GM23338 (cell line): ENCODE results near the gene COG2.

Experiments used
- CREB1 ChIP-seq: fragments of 250-450 bp; sonication (Bioruptor Pico); IDR thresholded peaks from 2 replicates; pipeline ENCODE4 v1.5.0; 2020; ENCODE audit warnings: low read depth, mild to moderate bottlenecking, moderate library complexity
- CTCF ChIP-seq, 2 experiments: fragments of 200-600 bp in 1 of 2; sonication (generic) in 1 of 2; conservative IDR thresholded peaks; 2 replicates each; pipeline versions ENCODE4 v1.5.1 to v1.6.1; 2016 to 2017; ENCODE audit warnings: antibody characterized with exemption in 2 of 2, low read depth in 2 of 2, mild to moderate bottlenecking in 2 of 2, moderate library complexity in 1 of 2
- EZH2 ChIP-seq: fragments of 200-600 bp; sonication (generic); IDR thresholded peaks from one replicate; pipeline ENCODE4 v1.8.0; 2017; ENCODE audit warnings: antibody characterized with exemption, mild to moderate bottlenecking, low read depth; ENCODE audit not compliant: unreplicated experiment
- POLR2AphosphoS5 ChIP-seq: IDR thresholded peaks from 2 replicates; pipeline ENCODE4 v1.6.1; 2016; ENCODE audit warnings: antibody characterized with exemption, low read depth
- REST ChIP-seq: IDR thresholded peaks from one replicate; pipeline ENCODE4 v1.6.1; 2018; ENCODE audit warnings: antibody characterized with exemption; ENCODE audit not compliant: unreplicated experiment
- TF ChIP-seq, protein P1 (sequence below): IDR thresholded peaks from 2 replicates; pipeline ENCODE4 v1.6.1; 2016; ENCODE audit warnings: antibody characterized with exemption

DNA sequence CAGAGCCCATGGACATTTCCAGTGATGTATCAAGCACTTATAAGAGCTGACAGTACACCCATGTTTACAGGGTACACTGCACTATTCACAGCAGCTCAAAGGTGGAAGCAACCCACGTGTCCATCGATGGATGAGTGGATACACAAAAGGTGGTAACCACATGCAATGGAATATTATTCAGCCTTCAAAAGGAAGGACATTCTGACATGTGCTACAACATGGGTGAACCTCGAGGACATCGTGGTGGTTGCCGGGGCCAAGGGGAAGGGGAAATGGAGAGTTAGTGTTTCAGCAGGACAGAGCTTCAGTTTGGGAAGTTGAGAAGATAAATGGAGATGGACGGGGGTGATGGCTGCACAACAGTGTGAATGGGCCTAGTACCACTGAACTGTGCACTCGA, 62.5 kb downstream of the COG2 start:
- TF ChIP-seq CTCF (conservative IDR thresholded peaks at IDR 0.05; ENCODE audit: low read depth in 2 of 2) (no peak), POLR2AphosphoS5 (no peak), CREB1 (no peak), EZH2 (no peak), REST (no peak)
- TF ChIP-seq, protein P1, sequence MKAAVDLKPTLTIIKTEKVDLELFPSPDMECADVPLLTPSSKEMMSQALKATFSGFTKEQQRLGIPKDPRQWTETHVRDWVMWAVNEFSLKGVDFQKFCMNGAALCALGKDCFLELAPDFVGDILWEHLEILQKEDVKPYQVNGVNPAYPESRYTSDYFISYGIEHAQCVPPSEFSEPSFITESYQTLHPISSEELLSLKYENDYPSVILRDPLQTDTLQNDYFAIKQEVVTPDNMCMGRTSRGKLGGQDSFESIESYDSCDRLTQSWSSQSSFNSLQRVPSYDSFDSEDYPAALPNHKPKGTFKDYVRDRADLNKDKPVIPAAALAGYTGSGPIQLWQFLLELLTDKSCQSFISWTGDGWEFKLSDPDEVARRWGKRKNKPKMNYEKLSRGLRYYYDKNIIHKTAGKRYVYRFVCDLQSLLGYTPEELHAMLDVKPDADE = no peak
